ENCODE data around the gene TMCO5A. TPM values are rescaled to one million over a fixed set of nuclear protein-coding genes. Genes with fewer than 3 reads are reported as not detected.

The TMCO5A gene
- polyA plus RNA-seq, 1 donor (not counting 4 experiments of a cell fraction or from before 2014, with no cell fraction given) = not detected

- Histone ChIP-seq H3K9me3 (ENCODE audit: control insufficient read depth, low read depth, low read length) (no peaks in the 10 kb centered on the region), H2AFZ (ENCODE audit: control insufficient read depth, low read length) (no peak overlapping the region), H3K9ac (ENCODE audit: control insufficient read depth, extremely low read depth, insufficient read depth, low read length) (no peak overlapping the region), H3K4me2 (ENCODE audit: control insufficient read depth, extremely low read depth, insufficient read depth, low read depth, low read length) (no peak overlapping the region), H3K27me3 (ENCODE audit: control insufficient read depth, extremely low read depth, insufficient read depth, low read length) (no peaks in the 10 kb centered on the region), H3K27ac (ENCODE audit: control insufficient read depth, insufficient read depth, low read length) (no peak overlapping the region), H3K4me1 (ENCODE audit: control insufficient read depth, extremely low read depth, insufficient read depth, low read length) (peaks cover 5% of the 10 kb centered on the region), H4K20me1 (ENCODE audit: control insufficient read depth, extremely low read depth, insufficient read depth, low read length) (no peaks in the 10 kb centered on the region), H3K79me2 (ENCODE audit: control insufficient read depth, insufficient read depth, low read length) (no peaks in the 10 kb centered on the region), H3K9me1 (ENCODE audit: control insufficient read depth, extremely low read depth, insufficient read depth, low read length) (no peaks in the 10 kb centered on the region), H3K4me3 (ENCODE audit: control insufficient read depth in 2 of 3, extremely low read depth in 1 of 3, insufficient read depth in 2 of 3, low read depth in 1 of 3, low read length in 3 of 3) (no peak overlapping the region), H3K36me3 (ENCODE audit: control insufficient read depth in 2 of 2, extremely low read depth in 1 of 2, insufficient read depth in 2 of 2, low read length in 2 of 2) (no peaks in the 10 kb centered on the region)
- no peak for FAIRE-seq
- TF ChIP-seq CTCF (optimal IDR thresholded peaks at IDR 0.05 in 1 of 3, IDR thresholded peaks at IDR 0.05 in 1 of 3, conservative IDR thresholded peaks at IDR 0.05 in 1 of 3; ENCODE audit: extremely low read depth in 1 of 3, insufficient read depth in 2 of 3, low read length in 3 of 3) (no peak), EZH2 (IDR thresholded peaks at IDR 0.05; ENCODE audit: low read length) (no peak)
- no peak for DNase-seq (ENCODE audit: low read depth, low spot score)
- dilution Hi-C loops (cut with MboI; ENCODE audit: extremely low pct_ligation_motif_present, low sequenced_read_pairs) = no loop called here
Observed at GRCh38 chr15:37893309-37893708, 41.1 kb upstream of the TMCO5A start.

- no peaks in the 10 kb centered on the region for H3K9me1 ChIP-seq (ENCODE audit: control insufficient read depth, extremely low read depth, insufficient read depth, low read length)
- H3K4me1 ChIP-seq (ENCODE audit: control insufficient read depth, extremely low read depth, insufficient read depth, low read length) = peaks cover 29% of the 10 kb centered on the region
- H3K9ac ChIP-seq (ENCODE audit: control insufficient read depth, extremely low read depth, insufficient read depth, low read length) = no peak overlapping the region
- FAIRE-seq (peak; percentile 26), DNase-seq (ENCODE audit: low read depth, low spot score) (no peak)
- H3K79me2 ChIP-seq (ENCODE audit: control insufficient read depth, insufficient read depth, low read length) = no peaks in the 10 kb centered on the region
- no peaks in the 10 kb centered on the region for H3K9me3 ChIP-seq (ENCODE audit: control insufficient read depth, low read depth, low read length)
- H3K4me3 ChIP-seq (ENCODE audit: control insufficient read depth in 2 of 3, extremely low read depth in 1 of 3, insufficient read depth in 2 of 3, low read depth in 1 of 3, low read length in 3 of 3) = no peak overlapping the region
- H3K4me2 ChIP-seq (ENCODE audit: control insufficient read depth, extremely low read depth, insufficient read depth, low read depth, low read length) = no peak overlapping the region
- no peaks in the 10 kb centered on the region for H4K20me1 ChIP-seq (ENCODE audit: control insufficient read depth, extremely low read depth, insufficient read depth, low read length)
- H3K27ac ChIP-seq (ENCODE audit: control insufficient read depth, insufficient read depth, low read length) = no peak overlapping the region
- no peak overlapping the region for H2AFZ ChIP-seq (ENCODE audit: control insufficient read depth, low read length)
- no peak for TF ChIP-seq EZH2 (IDR thresholded peaks at IDR 0.05; ENCODE audit: low read length)
- no peak for TF ChIP-seq CTCF (optimal IDR thresholded peaks at IDR 0.05 in 1 of 3, IDR thresholded peaks at IDR 0.05 in 1 of 3, conservative IDR thresholded peaks at IDR 0.05 in 1 of 3; ENCODE audit: extremely low read depth in 1 of 3, insufficient read depth in 2 of 3, low read length in 3 of 3)
- H3K36me3 ChIP-seq (ENCODE audit: control insufficient read depth in 2 of 2, extremely low read depth in 1 of 2, insufficient read depth in 2 of 2, low read length in 2 of 2) = no peaks in the 10 kb centered on the region
- dilution Hi-C loops (cut with MboI; ENCODE audit: extremely low pct_ligation_motif_present, low sequenced_read_pairs) = no loop called here
- H3K27me3 ChIP-seq (ENCODE audit: control insufficient read depth, extremely low read depth, insufficient read depth, low read length) = no peaks in the 10 kb centered on the region
Observed at GRCh38 chr15:37898362-37898761, 36.1 kb upstream of the TMCO5A start.
